ENCODE measurements around the gene RFC5.

DNA sequence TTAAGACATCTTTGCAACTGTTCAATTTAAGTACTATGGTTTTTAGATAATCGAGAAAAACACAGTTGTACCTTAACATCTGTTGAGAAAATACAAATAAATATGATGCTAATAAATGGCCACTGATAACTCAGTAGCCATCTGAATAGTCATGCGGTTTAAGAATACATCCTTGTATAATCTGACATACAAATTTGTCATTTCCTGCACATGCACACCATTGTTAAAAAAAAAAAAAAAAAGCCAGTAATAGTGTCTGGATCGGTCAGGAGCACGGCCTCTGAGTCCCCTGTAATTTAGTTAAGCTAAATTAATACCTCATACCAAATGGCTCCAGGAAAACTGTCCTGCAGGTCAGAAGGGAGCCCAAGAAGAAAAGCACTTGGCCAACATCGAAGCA lies 16.8 kb downstream of the RFC5 start:
- TF ChIP-seq CTCF (IDR thresholded peaks at IDR 0.05) (no peak), EP300 (IDR thresholded peaks at IDR 0.05) (no peak)
